GM12864 (cell line): Measurements from ENCODE around the gene MMGT1.

Experiments
- DNase-seq: peaks from one replicate; pipeline ENCODE4 v3.0.0-alpha.2; 2011; ENCODE audit warnings: low read depth
- H3K4me3 ChIP-seq: 2 replicates; pipeline ENCODE4 v1.5.1; 2011; ENCODE audit warnings: mild to moderate bottlenecking, low read depth, low read length, control low read depth
- TF ChIP-seq, protein P1 (sequence below): IDR thresholded peaks from 2 replicates; pipeline ENCODE4 v1.5.1; 2011; ENCODE audit warnings: low read depth, mild to moderate bottlenecking, moderate library complexity, low read length, control low read depth, inconsistent platforms; ENCODE audit errors: missing control alignments

MMGT1 gene

DNA sequence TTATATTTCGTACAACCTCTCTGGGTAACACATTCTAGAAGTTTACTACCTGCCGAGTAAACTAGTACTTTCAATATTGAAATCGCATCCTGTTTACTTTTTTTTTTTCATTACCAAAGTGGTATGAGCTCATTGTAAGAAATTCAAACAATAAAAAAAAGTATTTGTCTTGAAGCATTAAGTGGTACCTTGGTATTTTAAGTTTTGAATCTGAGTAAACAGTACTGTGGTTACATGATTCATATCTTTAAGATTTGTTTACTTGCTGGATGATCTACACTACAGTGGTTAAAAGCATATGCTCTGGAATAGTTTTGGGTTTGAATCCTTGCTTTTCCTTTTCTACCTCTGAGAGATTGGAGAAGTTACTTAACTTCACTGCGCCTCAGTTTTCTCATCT lies 3.8 kb upstream of the MMGT1 start:
- no peak for DNase-seq
- TF ChIP-seq, protein P1, sequence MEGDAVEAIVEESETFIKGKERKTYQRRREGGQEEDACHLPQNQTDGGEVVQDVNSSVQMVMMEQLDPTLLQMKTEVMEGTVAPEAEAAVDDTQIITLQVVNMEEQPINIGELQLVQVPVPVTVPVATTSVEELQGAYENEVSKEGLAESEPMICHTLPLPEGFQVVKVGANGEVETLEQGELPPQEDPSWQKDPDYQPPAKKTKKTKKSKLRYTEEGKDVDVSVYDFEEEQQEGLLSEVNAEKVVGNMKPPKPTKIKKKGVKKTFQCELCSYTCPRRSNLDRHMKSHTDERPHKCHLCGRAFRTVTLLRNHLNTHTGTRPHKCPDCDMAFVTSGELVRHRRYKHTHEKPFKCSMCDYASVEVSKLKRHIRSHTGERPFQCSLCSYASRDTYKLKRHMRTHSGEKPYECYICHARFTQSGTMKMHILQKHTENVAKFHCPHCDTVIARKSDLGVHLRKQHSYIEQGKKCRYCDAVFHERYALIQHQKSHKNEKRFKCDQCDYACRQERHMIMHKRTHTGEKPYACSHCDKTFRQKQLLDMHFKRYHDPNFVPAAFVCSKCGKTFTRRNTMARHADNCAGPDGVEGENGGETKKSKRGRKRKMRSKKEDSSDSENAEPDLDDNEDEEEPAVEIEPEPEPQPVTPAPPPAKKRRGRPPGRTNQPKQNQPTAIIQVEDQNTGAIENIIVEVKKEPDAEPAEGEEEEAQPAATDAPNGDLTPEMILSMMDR: no peak
- no peak overlapping the region for H3K4me3 ChIP-seq

DNA sequence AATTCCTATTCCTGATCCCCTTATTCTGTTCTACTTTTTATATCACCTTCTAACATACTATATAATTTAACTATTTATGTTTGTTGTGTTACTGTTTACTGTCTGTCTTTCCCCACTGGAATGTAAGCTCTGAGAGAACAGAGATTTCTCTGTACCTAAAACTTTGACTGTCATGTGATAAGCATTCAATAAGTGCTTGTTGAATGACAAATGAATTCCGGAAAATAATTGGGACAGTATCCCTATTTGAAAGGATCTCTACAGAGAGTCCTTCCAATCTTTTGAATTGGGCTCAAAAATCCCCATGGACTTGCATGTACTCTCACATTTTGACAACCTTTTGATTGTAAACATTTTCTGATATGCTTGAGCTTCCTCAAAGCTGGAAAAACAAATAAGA lies 1.6 kb upstream of the MMGT1 start:
- TF ChIP-seq, protein P1: no peak
- DNase-seq: no peak

DNA sequence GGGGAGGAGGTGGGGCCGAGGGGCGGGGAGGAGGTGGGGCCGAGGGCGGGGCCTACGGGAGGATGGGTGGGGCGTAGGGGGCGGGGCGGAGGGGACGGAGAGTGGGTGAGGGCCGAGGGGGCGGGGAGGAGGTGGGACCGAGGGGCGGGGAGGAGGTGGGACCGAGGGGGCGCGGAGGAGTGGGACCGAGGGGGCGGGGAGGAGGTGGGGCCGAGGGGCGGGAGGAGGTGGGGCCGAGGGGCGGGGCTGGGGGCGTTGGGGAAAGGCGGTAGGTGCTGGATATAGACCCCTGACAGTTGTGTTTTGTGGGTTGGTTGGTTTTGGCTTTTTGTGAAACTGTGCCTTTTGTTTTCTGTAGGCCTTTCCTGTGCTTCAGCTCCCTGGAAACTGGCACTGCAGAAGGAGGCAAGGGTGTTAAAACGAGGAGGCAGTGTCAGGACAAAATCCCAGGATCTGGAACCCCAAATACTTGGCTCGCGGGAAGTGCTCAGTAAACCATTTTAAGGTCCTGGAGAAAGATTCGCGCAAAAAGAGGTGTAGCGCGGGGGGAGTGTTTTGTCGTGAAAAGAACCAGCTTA lies 580 bp upstream of the MMGT1 start:
- TF ChIP-seq, protein P1: no peak
- DNase-seq: no peak
- H3K4me3 ChIP-seq: peak overlapping the region; percentile 43

More for the DNA sequence above, 1.6 kb upstream of the MMGT1 start:
- no peak overlapping the region for H3K4me3 ChIP-seq

DNA sequence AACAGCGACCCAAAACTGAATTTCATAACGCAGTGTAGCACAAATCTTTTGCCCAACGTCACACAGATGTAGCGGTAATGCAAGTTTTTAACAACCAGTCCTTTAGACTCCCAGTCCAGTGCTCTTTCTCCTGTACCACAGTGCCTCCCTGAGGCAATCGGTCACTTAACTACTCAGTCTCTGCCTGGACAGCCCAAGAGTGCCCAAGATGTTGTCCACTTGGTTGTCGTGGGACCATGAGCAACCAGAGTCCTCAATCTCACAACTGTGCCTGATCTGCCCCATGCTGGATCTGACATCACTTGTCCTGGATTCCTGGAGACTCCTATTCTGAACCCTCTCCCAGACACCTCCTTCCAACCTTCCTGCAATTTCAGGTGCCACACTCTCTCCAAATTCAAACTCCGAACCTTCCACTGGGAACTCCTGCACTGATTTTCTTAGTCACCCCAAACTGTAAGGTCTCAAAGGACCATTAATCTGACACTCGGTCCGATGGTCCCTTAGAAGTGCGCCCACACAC lies 702 bp downstream of the MMGT1 start:
- peak overlapping the region; percentile 85 for H3K4me3 ChIP-seq
- TF ChIP-seq, protein P1: no peak
- DNase-seq: no peak

DNA sequence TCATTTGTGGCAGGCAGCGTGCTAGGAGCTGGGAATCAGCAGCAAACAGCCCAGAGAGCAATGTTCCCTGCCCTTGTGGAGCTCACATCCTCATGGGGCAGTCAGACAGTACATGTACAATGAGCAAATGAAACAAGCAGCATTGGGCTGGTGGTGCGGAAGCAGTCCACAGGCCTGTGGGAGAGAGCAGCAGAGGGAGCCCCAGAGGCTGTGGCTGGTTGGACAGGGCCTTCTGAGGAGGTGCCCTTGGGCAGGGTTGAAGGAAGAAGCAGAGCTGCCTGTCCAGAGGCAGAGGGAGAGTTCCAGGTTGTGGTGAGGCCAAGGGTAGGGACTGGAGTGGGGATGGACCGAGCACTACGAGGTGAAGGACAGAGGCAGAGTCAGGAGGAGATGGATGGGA lies 22.5 kb downstream of the MMGT1 start:
- H3K4me3 ChIP-seq: no peak overlapping the region
- no peak for DNase-seq
- TF ChIP-seq, protein P1: no peak

DNA sequence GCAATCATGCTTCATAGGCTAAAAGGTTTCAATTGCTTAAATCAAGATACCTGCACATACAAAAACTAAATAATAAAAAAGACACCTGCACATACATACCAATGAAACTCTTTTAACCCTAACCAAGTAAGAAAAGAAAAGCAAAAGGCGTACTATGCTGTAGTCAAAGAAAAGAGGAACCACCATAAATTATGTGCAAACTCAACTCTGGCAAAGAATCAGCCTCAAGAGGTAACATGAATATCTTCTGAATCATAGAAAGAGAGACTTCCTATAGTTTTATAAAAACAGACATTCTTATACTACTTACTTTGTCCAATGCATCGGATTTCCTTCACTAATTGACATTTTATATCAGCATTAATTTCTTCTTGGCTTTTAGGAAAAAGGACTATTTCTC lies 29.3 kb downstream of the MMGT1 start:
- DNase-seq: no peak
- TF ChIP-seq, protein P1: no peak
- H3K4me3 ChIP-seq: no peak overlapping the region
